Astrocyte (in vitro differentiated cells and primary cell): ENCODE data around the gene NR1D1. TPM values are rescaled to one million over a fixed set of nuclear protein-coding genes. Genes with fewer than 3 reads are reported as not detected.
A peak's percentile ranks its signal among the peaks of the same experiment; 100 is the strongest.

Experiments used
- DNase-seq: peaks from one replicate; pipeline ENCODE4 v3.0.0-alpha.2; 2010; ENCODE audit warnings: low read depth
- FAIRE-seq: peaks from 2 replicates; lab custom pipeline; 2011; peaks lifted over from hg19 to GRCh38; lab: Jason Lieb, UNC
- H2AFZ ChIP-seq: 2 replicates; pipeline ENCODE4 v1.6.0; 2012; ENCODE audit warnings: low read depth, low read length, inconsistent platforms
- H3K27ac ChIP-seq: 2 replicates; pipeline ENCODE4 v1.5.1; 2011; ENCODE audit warnings: low read depth, low read length, inconsistent platforms
- H3K27me3 ChIP-seq: 2 replicates; pipeline ENCODE4 v1.6.0; 2011; ENCODE audit warnings: low read length, inconsistent platforms; ENCODE audit not compliant: insufficient read depth
- H3K36me3 ChIP-seq: 2 replicates; pipeline ENCODE4 v1.5.1; 2011; ENCODE audit warnings: low read length, inconsistent platforms; ENCODE audit not compliant: insufficient read depth
- H3K4me1 ChIP-seq: 2 replicates; pipeline ENCODE4 v1.5.1; 2011; ENCODE audit warnings: low read length, inconsistent platforms; ENCODE audit not compliant: insufficient read depth
- H3K4me2 ChIP-seq: 2 replicates; pipeline ENCODE4 v1.6.0; 2012; ENCODE audit warnings: low read length, inconsistent platforms
- H3K4me3 ChIP-seq: 2 replicates; pipeline ENCODE4 v1.5.1; 2011; ENCODE audit warnings: low read depth, mild to moderate bottlenecking, low read length, inconsistent platforms; ENCODE audit not compliant: insufficient read depth
- H3K79me2 ChIP-seq: 2 replicates; pipeline ENCODE4 v1.6.0; 2012; ENCODE audit warnings: mild to moderate bottlenecking, low read length, inconsistent platforms; ENCODE audit not compliant: insufficient read depth
- H3K9ac ChIP-seq: 2 replicates; pipeline ENCODE4 v1.6.0; 2012; ENCODE audit warnings: mild to moderate bottlenecking, low read length, inconsistent platforms
- H3K9me3 ChIP-seq: 2 replicates; pipeline ENCODE4 v1.5.1; 2012; ENCODE audit warnings: low read depth, mild to moderate bottlenecking, low read length, inconsistent platforms; ENCODE audit not compliant: insufficient read depth
- H4K20me1 ChIP-seq: 2 replicates; pipeline ENCODE4 v1.6.0; 2012; ENCODE audit warnings: low read length, inconsistent platforms; ENCODE audit not compliant: insufficient read depth
- H3K27ac Mint-ChIP-seq: one replicate; pipeline ENCODE4 v1.8.0; 2021; ENCODE audit warnings: mild to moderate bottlenecking, mixed read lengths; ENCODE audit not compliant: unreplicated experiment
- H3K27me3 Mint-ChIP-seq: one replicate; pipeline ENCODE4 v1.8.0; 2021; ENCODE audit warnings: low read depth, mixed read lengths; ENCODE audit not compliant: unreplicated experiment
- H3K36me3 Mint-ChIP-seq: one replicate; pipeline ENCODE4 v1.8.0; 2021; ENCODE audit warnings: low read depth, mixed read lengths; ENCODE audit not compliant: unreplicated experiment
- H3K4me1 Mint-ChIP-seq: one replicate; pipeline ENCODE4 v1.8.0; 2021; ENCODE audit warnings: low read depth, mixed read lengths; ENCODE audit not compliant: unreplicated experiment
- H3K4me3 Mint-ChIP-seq: one replicate; pipeline ENCODE4 v1.8.0; 2021; ENCODE audit warnings: mild to moderate bottlenecking, moderate library complexity, mixed read lengths; ENCODE audit not compliant: unreplicated experiment
- H3K9me3 Mint-ChIP-seq: one replicate; pipeline ENCODE4 v1.8.0; 2021; ENCODE audit warnings: mild to moderate bottlenecking, mixed read lengths; ENCODE audit not compliant: unreplicated experiment
- CTCF ChIP-seq: IDR thresholded peaks from 2 replicates; pipeline ENCODE4 v1.5.1; 2011; ENCODE audit warnings: low read depth, mild to moderate bottlenecking, inconsistent platforms, low read length, moderate library complexity; ENCODE audit not compliant: insufficient read depth
- EZH2 ChIP-seq: IDR thresholded peaks from 2 replicates; pipeline ENCODE4 v1.6.1; 2012; ENCODE audit warnings: mild to moderate bottlenecking, low read length, inconsistent platforms; ENCODE audit not compliant: insufficient read depth
- total RNA-seq: library from RNA; stranded (reverse); gene quantifications from 2 replicates; pipeline ENCODE4 v1.2.1, GENCODE V29; 2021

NR1D1 gene
- total RNA-seq, 1 donor from 2014 or later = 8.7 TPM

GRCh38 chr17:40063901-40064531 is 36.4 kb downstream of the NR1D1 start:
- H3K9ac ChIP-seq = peak overlapping the region; percentile 84
- Mint-ChIP-seq H3K27ac (no peak overlapping the region), H3K36me3 (peaks cover 3% of the 10 kb centered on the region), H3K4me3 (peak overlapping the region; percentile 94), H3K4me1 (peaks cover 31% of the 10 kb centered on the region), H3K27me3 (peaks cover 17% of the 10 kb centered on the region), H3K9me3 (no peaks in the 10 kb centered on the region)
- no peaks in the 10 kb centered on the region for H3K36me3 ChIP-seq
- H3K27me3 ChIP-seq = peaks cover 7% of the 10 kb centered on the region
- DNase-seq = no peak
- no peak overlapping the region for H2AFZ ChIP-seq
- TF ChIP-seq EZH2 = no peak
- TF ChIP-seq CTCF = no peak
- H3K9me3 ChIP-seq = no peaks in the 10 kb centered on the region
- H3K4me2 ChIP-seq = peak overlapping the region; percentile 94
- peaks cover 36% of the 10 kb centered on the region for H3K4me1 ChIP-seq
- peaks cover 32% of the 10 kb centered on the region for H3K79me2 ChIP-seq
- H3K4me3 ChIP-seq = peak overlapping the region; percentile 90
- FAIRE-seq = no peak
- peaks cover 20% of the 10 kb centered on the region for H4K20me1 ChIP-seq
- no peak overlapping the region for H3K27ac ChIP-seq

GRCh38 chr17:40063187-40063771 is 37.1 kb downstream of the NR1D1 start:
- peak overlapping the region; percentile 84 for H3K9ac ChIP-seq
- H3K27me3 ChIP-seq = peaks cover 7% of the 10 kb centered on the region
- DNase-seq (no peak), FAIRE-seq (no peak)
- no peaks in the 10 kb centered on the region for H3K36me3 ChIP-seq
- H3K4me1 ChIP-seq = peaks cover 29% of the 10 kb centered on the region
- H3K79me2 ChIP-seq = peaks cover 27% of the 10 kb centered on the region
- no peaks in the 10 kb centered on the region for H3K9me3 ChIP-seq
- peaks cover 20% of the 10 kb centered on the region for H4K20me1 ChIP-seq
- H2AFZ ChIP-seq = peak overlapping the region; percentile 91
- Mint-ChIP-seq H3K4me3 (peak overlapping the region; percentile 94), H3K36me3 (peaks cover 3% of the 10 kb centered on the region), H3K27me3 (peaks cover 21% of the 10 kb centered on the region), H3K9me3 (no peaks in the 10 kb centered on the region), H3K27ac (no peak overlapping the region), H3K4me1 (peaks cover 26% of the 10 kb centered on the region)
- peak overlapping the region; percentile 90 for H3K4me3 ChIP-seq
- TF ChIP-seq CTCF (no peak), EZH2 (no peak)
- peak overlapping the region; percentile 94 for H3K4me2 ChIP-seq
- H3K27ac ChIP-seq = no peak overlapping the region
